ENCODE measurements around the gene ADAT3. TPM values are rescaled to one million over a fixed set of nuclear protein-coding genes. Genes with fewer than 3 reads are reported as not detected.
"Not testable (repeated sequence)": the region's sequence is repeated elsewhere in the genome, so short reads cannot be mapped to it uniquely, and the experiment has no call there.

Gene ADAT3
- total and polyA plus RNA-seq, 11 donors, result 1.2 to 5.1 (median 1.9) TPM

DNA sequence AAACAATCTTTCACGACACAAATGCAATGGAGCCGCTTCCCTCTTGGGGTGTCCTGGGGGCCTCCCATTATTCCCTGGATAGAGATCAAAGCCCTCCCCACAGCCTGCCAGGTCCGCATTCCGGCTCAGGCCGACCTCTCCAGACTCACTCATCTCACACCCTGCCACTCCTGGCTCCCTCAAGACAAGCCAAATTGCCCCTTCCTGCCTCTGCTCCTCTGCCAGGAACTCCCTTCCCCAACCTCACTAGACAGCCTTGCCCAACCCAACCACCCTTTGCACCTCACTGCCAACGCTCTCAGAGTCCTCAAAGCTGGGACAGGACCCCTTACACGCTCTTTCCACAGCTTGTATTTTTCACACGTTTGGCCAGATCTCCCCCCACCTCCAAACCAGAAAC lies 21.4 kb upstream of the ADAT3 start:
- intact Hi-C loops (cut with DNase I), result no loop called here
- WGBS, 4 donors, result 17 to 23% (median 19%) methylated on average over 8 of the region's 8 CpGs
- no peaks in the 10 kb centered on the region for H3K9me3 ChIP-seq
- peak overlapping the region; percentile 43 to 97 (median 92) for H3K27ac ChIP-seq
- TF ChIP-seq CTCF (IDR thresholded peaks at IDR 0.05) (no peak), POLR2A (IDR thresholded peaks at IDR 0.05) (no peak)
- DNase-seq (no peak), ATAC-seq (peak in 1 of 4 donors; percentile 12)
- H3K4me3 ChIP-seq, result peak overlapping the region; percentile 71 to 99 (median 96)
- H3K27me3 ChIP-seq, result no peaks in the 10 kb centered on the region
- peaks cover 4 to 67% (median 39%) of the 10 kb centered on the region in 12 donors for H3K4me1 ChIP-seq
- H3K36me3 ChIP-seq, result peaks cover 0 to 13% (median 6%) of the 10 kb centered on the region in 9 donors

DNA sequence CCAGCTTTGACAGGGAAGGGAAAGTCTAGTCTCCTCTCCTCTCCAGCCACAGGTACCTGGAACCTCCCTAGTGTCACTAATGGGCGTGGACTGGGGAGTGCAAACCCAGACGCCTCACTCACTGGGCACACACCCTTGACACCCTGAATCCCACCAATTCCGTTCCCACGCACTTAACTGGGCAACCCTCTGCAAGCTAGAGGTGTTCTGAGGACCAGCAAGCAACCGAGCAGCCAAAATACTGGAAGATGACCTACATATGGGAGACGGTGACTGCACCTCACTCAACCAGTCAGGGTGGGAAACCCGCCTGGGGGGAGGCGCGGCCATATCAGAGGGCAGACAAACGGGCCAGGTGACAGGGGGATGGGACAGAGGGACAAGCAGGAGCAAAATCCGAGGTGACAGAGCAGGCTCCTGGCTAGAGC lies 20.9 kb upstream of the ADAT3 start:
- peak overlapping the region; percentile 71 to 99 (median 96) for H3K4me3 ChIP-seq
- DNase-seq (no peak), ATAC-seq (no peak)
- TF ChIP-seq POLR2A (IDR thresholded peaks at IDR 0.05) (no peak), CTCF (IDR thresholded peaks at IDR 0.05) (no peak)
- WGBS, 4 donors, result 1 to 6% (median 4%) methylated on average over 10 to 11 of the region's 11 CpGs
- no peaks in the 10 kb centered on the region for H3K27me3 ChIP-seq
- intact Hi-C loops (cut with DNase I), result no loop called here
- peak overlapping the region; percentile 86 to 97 (median 92) for H3K27ac ChIP-seq
- H3K4me1 ChIP-seq, result peaks cover 4 to 67% (median 39%) of the 10 kb centered on the region in 12 donors
- peaks cover 0 to 13% (median 3%) of the 10 kb centered on the region in 9 donors for H3K36me3 ChIP-seq
- no peaks in the 10 kb centered on the region for H3K9me3 ChIP-seq

DNA sequence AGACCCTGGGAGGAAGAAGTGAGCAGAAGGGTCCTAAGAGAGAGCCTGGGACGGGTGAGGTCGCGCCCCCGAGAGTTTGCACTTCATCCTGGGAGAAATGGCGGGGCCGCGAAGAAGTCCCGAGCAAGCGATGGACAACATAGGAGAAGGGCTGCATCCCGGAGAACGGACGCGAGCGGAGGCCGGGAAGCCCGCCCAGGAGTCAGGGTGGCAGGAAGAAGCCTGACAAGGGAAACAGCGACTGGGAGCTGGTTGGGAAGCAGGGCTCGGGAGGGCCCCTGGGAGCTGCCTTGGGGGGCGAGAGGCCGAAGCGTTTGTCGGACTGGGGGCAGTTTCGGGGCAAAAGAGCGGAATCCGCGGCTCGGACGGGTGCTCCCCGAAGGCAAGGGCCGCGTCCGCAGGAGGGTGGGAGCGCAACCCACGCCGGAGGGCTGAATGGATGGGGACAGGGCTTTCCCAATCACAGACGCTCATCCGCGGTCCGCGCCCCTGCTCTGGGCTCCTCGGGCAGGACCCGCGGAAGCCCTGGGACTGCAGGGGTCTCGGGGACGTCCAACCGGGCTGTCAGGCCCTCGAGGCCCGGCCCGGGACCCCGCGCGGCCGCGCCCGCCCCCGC lies 20.4 kb upstream of the ADAT3 start:
- DNase-seq (no peak), ATAC-seq (peak in 2 of 4 donors; percentile 1 to 10)
- H3K27ac ChIP-seq, result peak overlapping the region; percentile 86 to 97 (median 92)
- peaks cover 4 to 67% (median 39%) of the 10 kb centered on the region in 12 donors for H3K4me1 ChIP-seq
- no peaks in the 10 kb centered on the region for H3K9me3 ChIP-seq
- 0 to 1% (median 1%) methylated on average over 26 to 56 of the region's 56 CpGs for WGBS, 4 donors
- TF ChIP-seq POLR2A (IDR thresholded peaks at IDR 0.05) (no peak), CTCF (IDR thresholded peaks at IDR 0.05) (no peak)
- H3K36me3 ChIP-seq, result peaks cover 0 to 12% (median 3%) of the 10 kb centered on the region in 9 donors
- intact Hi-C loops (cut with DNase I), result no loop called here
- no peaks in the 10 kb centered on the region for H3K27me3 ChIP-seq
- peak overlapping the region; percentile 71 to 99 (median 96) for H3K4me3 ChIP-seq

- TF ChIP-seq POLR2A (IDR thresholded peaks at IDR 0.05), result peak in 1 of 2 donors; percentile 76
- 21 to 60% (median 38%) methylated on average over 16 to 46 of the region's 46 CpGs for WGBS, 4 donors
- peak; percentile 95 to 97 (median 96) for DNase-seq
- Histone ChIP-seq H3K4me1 (peaks cover 4 to 61% (median 34%) of the 10 kb centered on the region in 12 donors), H3K4me3 (peak within 1 kb of the TSS; percentile 71 to 99 (median 96)), H3K27ac (peak within 1 kb of the TSS; percentile 86 to 97 (median 92))
- H3K9me3 ChIP-seq; intact Hi-C loops (cut with DNase I); H3K36me3 ChIP-seq; H3K27me3 ChIP-seq: not testable (repeated sequence)
- ATAC-seq, result peak; percentile 94 to 96 (median 95)
Observed at GRCh38 chr19:1885398-1886119, 19.6 kb upstream of the ADAT3 start, which contains the start of gene ABHD17A. Gene ABHD17A (minus strand): TSS chr19:1885496. CDS start chr19:1881566, 3,930 bp downstream.

- WGBS, 4 donors, result 93 to 96% (median 94%) methylated on average over 15 of the region's 15 CpGs
- Histone ChIP-seq H3K27ac (peak overlapping the region in 2 of 12 donors; percentile 64 to 74), H3K4me1 (peaks cover 4 to 54% (median 29%) of the 10 kb centered on the region in 12 donors)
- H3K27me3 ChIP-seq; intact Hi-C loops (cut with DNase I); H3K9me3 ChIP-seq; ATAC-seq; H3K36me3 ChIP-seq; DNase-seq; H3K4me3 ChIP-seq: not testable (repeated sequence)
Observed at GRCh38 chr19:1886360-1886759, 18.8 kb upstream of the ADAT3 start.
